HepG2 (cell line): ENCODE measurements around the gene ENG. TPM values are rescaled to one million over a fixed set of nuclear protein-coding genes. Genes with fewer than 3 reads are reported as not detected.
A peak's percentile ranks its signal among the peaks of the same experiment; 100 is the strongest.

Source experiments
- AHR ChIP-seq: IDR thresholded peaks from 2 replicates; pipeline ENCODE4 v1.6.1; 2018; ENCODE audit warnings: missing genetic modification reagents, missing compliant biosample characterization
- E2F1 ChIP-seq: sonication (generic); formaldehyde crosslinking; IDR thresholded peaks from 2 replicates; pipeline ENCODE4 v1.5.0; 2020; ENCODE audit warnings: missing genetic modification reagents
- ESRRA ChIP-seq: sonication (generic); formaldehyde crosslinking; IDR thresholded peaks from 2 replicates; pipeline ENCODE4 v1.5.1; 2020; ENCODE audit warnings: mild to moderate bottlenecking, low read depth, missing genetic modification reagents
- HINFP ChIP-seq: sonication (generic); formaldehyde crosslinking; IDR thresholded peaks from 2 replicates; pipeline ENCODE4 v1.4.0; 2020; ENCODE audit warnings: low read depth, mild to moderate bottlenecking, missing genetic modification reagents
- KDM3A ChIP-seq: IDR thresholded peaks from 2 replicates; pipeline ENCODE4 v1.6.1; 2018; ENCODE audit warnings: low read depth, missing compliant biosample characterization
- KLF11 ChIP-seq: IDR thresholded peaks from 2 replicates; pipeline ENCODE4 v1.6.1; 2016; ENCODE audit warnings: missing compliant biosample characterization
- MLXIP ChIP-seq: sonication (generic); formaldehyde crosslinking; IDR thresholded peaks from 2 replicates; pipeline ENCODE4 v1.9.0; 2021; ENCODE audit warnings: missing genetic modification reagents, borderline replicate concordance
- NR0B2 ChIP-seq: sonication (generic); formaldehyde crosslinking; IDR thresholded peaks from 2 replicates; pipeline ENCODE4 v1.4.0; 2020; ENCODE audit warnings: mild to moderate bottlenecking, missing genetic modification reagents
- RBM22 ChIP-seq: fragments of 200-400 bp; formaldehyde crosslinking; optimal IDR thresholded peaks from 2 replicates; pipeline ENCODE3; 2017; ENCODE audit warnings: mild to moderate bottlenecking, low read length, moderate library complexity
- RNF2 ChIP-seq: fragments of 450-650 bp; conservative IDR thresholded peaks from 2 replicates; pipeline ENCODE4 v1.6.1; 2016; ENCODE audit warnings: low read depth
- SOX13 ChIP-seq, 3 experiments: fragments of 450-650 bp in 1 of 3; sonication (generic) in 1 of 3; formaldehyde crosslinking in 1 of 3; IDR thresholded peaks in 2 of 3; conservative IDR thresholded peaks in 1 of 3; 2 replicates each; pipeline versions ENCODE4 v1.5.0 to v1.6.1; 2016 to 2020; ENCODE audit warnings: antibody characterized with exemption in 1 of 3, mild to moderate bottlenecking in 1 of 3, missing compliant biosample characterization in 1 of 3, missing genetic modification reagents in 1 of 3, moderate library complexity in 1 of 3
- THAP9 ChIP-seq: sonication (generic); formaldehyde crosslinking; IDR thresholded peaks from 2 replicates; pipeline ENCODE4; 2020; ENCODE audit warnings: missing genetic modification reagents, mild to moderate bottlenecking, borderline replicate concordance
- ZBTB7A ChIP-seq: sonication (generic); formaldehyde crosslinking; IDR thresholded peaks from 2 replicates; pipeline ENCODE4 v1.8.0; 2022; ENCODE audit warnings: mild to moderate bottlenecking, missing genetic modification reagents
- ZFP37 ChIP-seq: sonication (generic); formaldehyde crosslinking; IDR thresholded peaks from 2 replicates; pipeline ENCODE4 v1.4.0; 2020; ENCODE audit warnings: missing genetic modification reagents, borderline replicate concordance
- ZFP82 ChIP-seq: sonication (generic); formaldehyde crosslinking; IDR thresholded peaks from 2 replicates; pipeline ENCODE4 v1.5.1; 2020; ENCODE audit warnings: mild to moderate bottlenecking, missing genetic modification reagents, borderline replicate concordance
- ZNF354B ChIP-seq: sonication (generic); formaldehyde crosslinking; IDR thresholded peaks from 2 replicates; pipeline ENCODE4 v1.8.0; 2022; ENCODE audit warnings: mild to moderate bottlenecking, missing genetic modification reagents
- ZNF7 ChIP-seq: IDR thresholded peaks from 2 replicates; pipeline ENCODE4 v1.6.1; 2016; ENCODE audit warnings: missing biosample characterization, missing genetic modification reagents
- ZNF709 ChIP-seq: sonication (generic); formaldehyde crosslinking; IDR thresholded peaks from 2 replicates; pipeline ENCODE4 v1.5.0; 2020; ENCODE audit warnings: mild to moderate bottlenecking, missing genetic modification reagents
- ZNF792 ChIP-seq: IDR thresholded peaks from 2 replicates; pipeline ENCODE4 v1.6.1; 2016
- polyA plus RNA-seq, 8 experiments: library from polyadenylated mRNA; depleted of rRNA in 3 of 8; stranded (reverse) in 7 of 8; unstranded in 1 of 8; fragments of >200 nt; fragmentation: Illumina TruSeq in 4 of 8; extraction: Trizol in 4 of 8; gene quantifications; 2 replicates each; pipeline versions ENCODE4 v1.2.1 to v1.2.3, GENCODE V29; 2011 to 2016; ENCODE audit warnings: low read depth in 4 of 8, missing spikeins in 1 of 8, mixed read lengths in 1 of 8; ENCODE audit not compliant: insufficient read depth in 1 of 8
- total RNA-seq, 5 experiments: library from RNA; depleted of rRNA; stranded (reverse); fragments of >200 nt; fragmentation: Illumina TruSeq; extraction: Trizol; gene quantifications; 2 replicates each; pipeline ENCODE4 v1.2.3, GENCODE V29; 2016; ENCODE audit warnings: low read depth in 1 of 5

The ENG gene
- total and polyA plus RNA-seq, 2 of the 13 experiments (the other 11 are each of a cell fraction or from before 2014, with no cell fraction given): 0.02 to 1.1 TPM

- TF ChIP-seq MLXIP (CRISPR knock-in tag) (no peak), HINFP (CRISPR knock-in tag) (peak; percentile 35; the same call in 1 of the 2 replicates), NR0B2 (peak; percentile 97), KDM3A (CRISPR knock-in tag) (no peak), AHR (CRISPR knock-in tag) (no peak), ZFP82 (CRISPR knock-in tag) (no peak), ZNF792 (no peak), ZNF354B (CRISPR knock-in tag) (no peak), ZNF7 (CRISPR knock-in tag) (no peak), RBM22 (no peak), ZFP37 (CRISPR knock-in tag) (no peak), SOX13 (IDR thresholded peaks at IDR 0.05) (no peak), SOX13 (CRISPR knock-in tag; conservative IDR thresholded peaks at IDR 0.05 in 1 of 2, IDR thresholded peaks at IDR 0.05 in 1 of 2) (no peak), THAP9 (CRISPR knock-in tag) (peak; percentile 51; the same call in 1 of the 2 replicates), KLF11 (CRISPR knock-in tag) (no peak), RNF2 (peak; percentile 69; the same call in 1 of the 2 replicates), E2F1 (CRISPR knock-in tag) (no peak; the same call in 1 of the 2 replicates), ESRRA (CRISPR knock-in tag) (peak; percentile 65; the same call in 1 of the 2 replicates), ZNF709 (CRISPR knock-in tag) (no peak), ZBTB7A (0 out of 2 replicates have a peak, but pooled peaks have one; percentile 50)
These were observed 51.6 kb downstream of the ENG start, which contains the start of gene FPGS (continued) for GRCh38 chr9:127802576-127803443.
